ENCODE results near the gene RNF126. TPM values are rescaled to one million over a fixed set of nuclear protein-coding genes. Genes with fewer than 3 reads are reported as not detected.

The RNF126 gene
- total RNA-seq, 4 donors from 2014 or later: 72.3 to 148 (median 129) TPM

DNA sequence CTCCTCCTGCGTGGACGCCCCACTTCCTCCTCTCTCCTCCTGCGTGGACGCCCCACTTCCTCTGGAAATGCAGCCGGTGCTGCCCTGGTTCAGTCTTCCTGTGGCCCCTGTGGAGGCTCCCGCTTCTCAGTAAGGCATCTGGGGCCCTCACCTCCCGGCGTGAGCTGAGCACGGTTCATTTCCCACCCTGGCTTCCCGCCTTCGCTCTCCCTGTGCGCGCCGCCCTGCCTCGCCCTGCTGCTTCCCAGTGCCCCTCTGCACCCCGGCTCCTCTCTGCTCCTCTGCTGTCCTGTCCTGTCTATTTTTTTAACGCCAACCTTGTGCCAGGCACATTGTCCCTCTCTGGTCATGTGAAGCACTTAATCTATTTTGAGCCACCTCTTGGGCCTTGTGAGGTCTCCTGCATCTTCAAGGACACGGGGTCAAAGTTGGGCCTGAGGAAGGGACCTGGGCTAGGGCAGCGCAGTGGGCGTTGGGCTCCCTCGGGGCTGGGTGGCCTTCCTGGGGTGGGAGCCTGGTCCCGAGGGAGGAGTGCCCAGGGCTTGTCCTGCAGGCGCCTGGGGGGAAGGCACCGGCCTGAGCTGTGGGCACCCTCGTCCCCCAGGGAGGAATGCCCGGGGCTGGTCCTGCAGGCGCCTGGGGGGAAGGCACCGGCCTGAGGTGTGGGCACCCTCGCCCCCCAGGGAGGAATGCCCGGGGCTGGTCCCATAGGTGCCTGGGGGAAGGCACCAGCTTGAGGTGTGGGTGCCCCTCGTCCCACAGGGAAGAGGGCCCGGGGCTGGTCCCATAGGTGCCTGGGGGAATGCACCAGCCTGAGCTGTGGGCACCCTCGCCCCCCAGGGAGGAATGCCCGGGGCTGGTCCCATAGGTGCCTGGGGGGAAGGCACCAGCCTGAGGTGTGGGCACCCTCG lies 60.4 kb downstream of the RNF126 start:
- intact Hi-C loops (cut with DNase I; ENCODE audit: low total_unique reads): no loop called here
- Histone ChIP-seq H3K27ac (no peak overlapping the region), H3K36me3 (no peaks in the 10 kb centered on the region), H3K4me3 (no peak overlapping the region), H3K9me3 (no peaks in the 10 kb centered on the region), H3K4me1 (no peaks in the 10 kb centered on the region), H3K27me3 (peaks cover 0 to 2% (median 1%) of the 10 kb centered on the region in 3 donors)
- ATAC-seq (no peak), DNase-seq (no peak)
- TF ChIP-seq, protein P1, sequence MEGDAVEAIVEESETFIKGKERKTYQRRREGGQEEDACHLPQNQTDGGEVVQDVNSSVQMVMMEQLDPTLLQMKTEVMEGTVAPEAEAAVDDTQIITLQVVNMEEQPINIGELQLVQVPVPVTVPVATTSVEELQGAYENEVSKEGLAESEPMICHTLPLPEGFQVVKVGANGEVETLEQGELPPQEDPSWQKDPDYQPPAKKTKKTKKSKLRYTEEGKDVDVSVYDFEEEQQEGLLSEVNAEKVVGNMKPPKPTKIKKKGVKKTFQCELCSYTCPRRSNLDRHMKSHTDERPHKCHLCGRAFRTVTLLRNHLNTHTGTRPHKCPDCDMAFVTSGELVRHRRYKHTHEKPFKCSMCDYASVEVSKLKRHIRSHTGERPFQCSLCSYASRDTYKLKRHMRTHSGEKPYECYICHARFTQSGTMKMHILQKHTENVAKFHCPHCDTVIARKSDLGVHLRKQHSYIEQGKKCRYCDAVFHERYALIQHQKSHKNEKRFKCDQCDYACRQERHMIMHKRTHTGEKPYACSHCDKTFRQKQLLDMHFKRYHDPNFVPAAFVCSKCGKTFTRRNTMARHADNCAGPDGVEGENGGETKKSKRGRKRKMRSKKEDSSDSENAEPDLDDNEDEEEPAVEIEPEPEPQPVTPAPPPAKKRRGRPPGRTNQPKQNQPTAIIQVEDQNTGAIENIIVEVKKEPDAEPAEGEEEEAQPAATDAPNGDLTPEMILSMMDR (IDR thresholded peaks at IDR 0.05 in 4 of 5, conservative IDR thresholded peaks at IDR 0.05 in 1 of 5): no peak
- TF ChIP-seq POLR2A (IDR thresholded peaks at IDR 0.05): no peak
- in situ Hi-C loops (cut with MboI; ENCODE audit: low sequenced_read_pairs in 4 of 4): no loop called here

- Histone ChIP-seq H3K4me3 (no peak overlapping the region), H3K27me3 (peaks cover 0 to 6% (median 2%) of the 10 kb centered on the region in 3 donors), H3K4me1 (no peaks in the 10 kb centered on the region), H3K9me3 (no peaks in the 10 kb centered on the region), H3K27ac (no peak overlapping the region), H3K36me3 (no peaks in the 10 kb centered on the region)
- ATAC-seq: no peak
- intact Hi-C loops (cut with DNase I; ENCODE audit: low total_unique reads) (no loop called here), in situ Hi-C loops (cut with MboI; ENCODE audit: low sequenced_read_pairs in 4 of 4) (no loop called here)
- TF ChIP-seq, protein P1 (IDR thresholded peaks at IDR 0.05 in 4 of 5, conservative IDR thresholded peaks at IDR 0.05 in 1 of 5): no peak
- TF ChIP-seq POLR2A (IDR thresholded peaks at IDR 0.05): no peak
- no peak for DNase-seq
Observed at GRCh38 chr19:601790-602189, 61.2 kb downstream of the RNF126 start.

- Histone ChIP-seq H3K4me3 (no peak overlapping the region), H3K4me1 (no peaks in the 10 kb centered on the region), H3K27me3 (peaks cover 0 to 6% (median 2%) of the 10 kb centered on the region in 3 donors), H3K36me3 (no peaks in the 10 kb centered on the region), H3K9me3 (no peaks in the 10 kb centered on the region), H3K27ac (no peak overlapping the region)
- intact Hi-C loops (cut with DNase I; ENCODE audit: low total_unique reads) (no loop called here), in situ Hi-C loops (cut with MboI; ENCODE audit: low sequenced_read_pairs in 4 of 4) (no loop called here)
- DNase-seq: no peak
- no peak for ATAC-seq
- TF ChIP-seq POLR2A (IDR thresholded peaks at IDR 0.05): no peak
- TF ChIP-seq, protein P1 (IDR thresholded peaks at IDR 0.05 in 4 of 5, conservative IDR thresholded peaks at IDR 0.05 in 1 of 5): no peak
Observed at GRCh38 chr19:601310-601709, 61.7 kb downstream of the RNF126 start.

Other genes starting within 250 kb of the RNF126 start
- 1 to 10 TPM; 2.1 to 6.2 (median 4.5) TPM for gene SHC2, start 202.2 kb downstream of the RNF126 start, total RNA-seq
- under 1 TPM in 1 of 4 donors, not detected in 3; 0.18 TPM for gene MADCAM1, start 166.7 kb downstream of the RNF126 start, total RNA-seq
- gene TPGS1, start 155.7 kb downstream of the RNF126 start, total RNA-seq: 10 to 100 TPM; 29.5 to 64.7 (median 35.6) TPM
- gene CDC34, start 131.5 kb downstream of the RNF126 start, total RNA-seq: 100 to 1,000 TPM in 3 of 4 donors, 10 to 100 TPM in 1; 99.0 to 174 (median 138) TPM
- gene GZMM, start 119.2 kb downstream of the RNF126 start, total RNA-seq: under 1 TPM in 1 of 4 donors, not detected in 3; 0.49 TPM
- 100 to 1,000 TPM; 305 to 380 (median 364) TPM for gene BSG, start 90.6 kb downstream of the RNF126 start, total RNA-seq
- under 1 TPM in 1 of 4 donors, not detected in 3; 0.10 TPM for gene HCN2, start 73.3 kb downstream of the RNF126 start, total RNA-seq
- gene POLRMT, start 29.7 kb downstream of the RNF126 start, total RNA-seq: 10 to 100 TPM; 43.9 to 83.4 (median 73.8) TPM
- not detected for gene FGF22, start 23.3 kb downstream of the RNF126 start, total RNA-seq
- gene FSTL3, start 13.2 kb upstream of the RNF126 start, total RNA-seq: 10 to 100 TPM in 3 of 4 donors, 1 to 10 TPM in 1; 7.5 to 20.1 (median 15.9) TPM
- not detected for gene PRSS57, start 32.2 kb upstream of the RNF126 start, total RNA-seq
- 10 to 100 TPM in 1 of 4 donors, 1 to 10 TPM in 3; 4.4 to 10.2 (median 7.2) TPM for gene PALM, start 45.7 kb upstream of the RNF126 start, total RNA-seq
- 1 to 10 TPM in 1 of 4 donors, not detected in 3; 1.2 TPM for gene MISP, start 87.9 kb upstream of the RNF126 start, total RNA-seq
- 10 to 100 TPM; 29.8 to 51.7 (median 36.7) TPM for gene PTBP1, start 134.2 kb upstream of the RNF126 start, total RNA-seq
- gene PLPPR3, start 158.7 kb upstream of the RNF126 start, total RNA-seq: not detected
- gene AZU1, start 164.6 kb upstream of the RNF126 start, total RNA-seq: not detected
- gene PRTN3, start 177.8 kb upstream of the RNF126 start, total RNA-seq: under 1 TPM in 1 of 4 donors, not detected in 3; 0.51 TPM
- gene ELANE, start 189.1 kb upstream of the RNF126 start, total RNA-seq: under 1 TPM in 2 of 4 donors, not detected in 2; 0.46 to 0.84 TPM
- 100 to 1,000 TPM; 153 to 309 (median 210) TPM for gene CFD, start 196.4 kb upstream of the RNF126 start, total RNA-seq
- 10 to 100 TPM; 22.0 to 67.6 (median 54.6) TPM for gene MED16, start 230.0 kb upstream of the RNF126 start, total RNA-seq
- not detected for gene RNU6-9, start 230.3 kb upstream of the RNF126 start, total RNA-seq